Measurements from ENCODE around the gene TAL1.
A peak's percentile ranks its signal among the peaks of the same experiment; 100 is the strongest.
"Not testable (repeated sequence)": the region's sequence is repeated elsewhere in the genome, so short reads cannot be mapped to it uniquely, and the experiment has no call there.

Gene TAL1

GRCh38 chr1:47232187-47232874 lies at the start of gene TAL1:
Gene TAL1 (minus strand): TSS chr1:47232225. CDS start chr1:47225888, 6,337 bp downstream.
- DNase-seq (ENCODE audit: low read depth in 2 of 2) = no peak

GRCh38 chr1:47280142-47280541 lies 48.1 kb upstream of the TAL1 start:
- DNase-seq (ENCODE audit: low read depth in 2 of 2) = no peak

- no peak for DNase-seq (ENCODE audit: low read depth in 2 of 2)
Observed at GRCh38 chr1:47276850-47277249, 44.8 kb upstream of the TAL1 start.

GRCh38 chr1:47275811-47276210 lies 43.8 kb upstream of the TAL1 start:
- DNase-seq (ENCODE audit: low read depth in 2 of 2) = not testable (repeated sequence)

GRCh38 chr1:47265529-47265928 lies 33.5 kb upstream of the TAL1 start:
- DNase-seq (ENCODE audit: low read depth in 2 of 2) = not testable (repeated sequence)

GRCh38 chr1:47262787-47263413 lies 30.9 kb upstream of the TAL1 start:
- peak; percentile 15 to 24 for DNase-seq (ENCODE audit: low read depth in 2 of 2)

GRCh38 chr1:47257224-47257623 lies 25.2 kb upstream of the TAL1 start:
- DNase-seq (ENCODE audit: low read depth in 2 of 2) = no peak

- no peak for DNase-seq (ENCODE audit: low read depth in 2 of 2)
Observed at GRCh38 chr1:47252795-47253194, 20.8 kb upstream of the TAL1 start.

GRCh38 chr1:47252369-47252768 lies 20.3 kb upstream of the TAL1 start:
- DNase-seq (ENCODE audit: low read depth in 2 of 2) = no peak

- DNase-seq (ENCODE audit: low read depth in 2 of 2) = no peak
Observed at GRCh38 chr1:47249755-47250154, 17.7 kb upstream of the TAL1 start.

GRCh38 chr1:47244339-47244862 lies 12.4 kb upstream of the TAL1 start:
- no peak for DNase-seq (ENCODE audit: low read depth in 2 of 2)

GRCh38 chr1:47243910-47244309 lies 11.9 kb upstream of the TAL1 start:
- no peak for DNase-seq (ENCODE audit: low read depth in 2 of 2)

- no peak for DNase-seq (ENCODE audit: low read depth in 2 of 2)
Observed at GRCh38 chr1:47241114-47242113, 9.4 kb upstream of the TAL1 start.

GRCh38 chr1:47238935-47239592 lies 7.0 kb upstream of the TAL1 start:
- no peak for DNase-seq (ENCODE audit: low read depth in 2 of 2)

- no peak for DNase-seq (ENCODE audit: low read depth in 2 of 2)
Observed at GRCh38 chr1:47235806-47236205, 3.8 kb upstream of the TAL1 start.

- no peak for DNase-seq (ENCODE audit: low read depth in 2 of 2)
Observed at GRCh38 chr1:47235241-47235681, 3.2 kb upstream of the TAL1 start.

- DNase-seq (ENCODE audit: low read depth in 2 of 2) = no peak
Observed at GRCh38 chr1:47233186-47233585, 1.2 kb upstream of the TAL1 start.

- no peak for DNase-seq (ENCODE audit: low read depth in 2 of 2)
Observed at GRCh38 chr1:47231301-47232186, 481 bp downstream of the TAL1 start.

GRCh38 chr1:47230692-47231300 lies 1.2 kb downstream of the TAL1 start:
- DNase-seq (ENCODE audit: low read depth in 2 of 2) = no peak
